Karpas-422 (cell line): ENCODE measurements around the gene STAP2. TPM values are rescaled to one million over a fixed set of nuclear protein-coding genes. Genes with fewer than 3 reads are reported as not detected.

Experiments used
- DNase-seq: peaks from one replicate; pipeline ENCODE4 v3.0.0-alpha.2; 2015
- H2AFZ ChIP-seq: fragments of 200-600 bp; sonication (generic); 2 replicates; pipeline ENCODE4 v1.6.1; 2014; ENCODE audit warnings: antibody characterized with exemption, low read length, mixed read lengths
- H3K27ac ChIP-seq: fragments of 200-600 bp; sonication (generic); 2 replicates; pipeline ENCODE4 v1.5.1; 2014; ENCODE audit warnings: mild to moderate bottlenecking, low read length, moderate library complexity
- H3K27me3 ChIP-seq: fragments of 200-600 bp; sonication (generic); 2 replicates; pipeline ENCODE4 v1.6.1; 2014; ENCODE audit warnings: low read length, mixed read lengths
- H3K36me3 ChIP-seq: fragments of 200-600 bp; sonication (generic); 2 replicates; pipeline ENCODE4 v1.6.1; 2014; ENCODE audit warnings: low read length, mixed read lengths; ENCODE audit not compliant: insufficient read depth
- H3K4me1 ChIP-seq: fragments of 200-600 bp; sonication (generic); 2 replicates; pipeline ENCODE4 v1.6.1; 2014; ENCODE audit warnings: mild to moderate bottlenecking, low read length, mixed read lengths
- H3K4me2 ChIP-seq: fragments of 200-600 bp; sonication (generic); 2 replicates; pipeline ENCODE4 v1.6.1; 2014; ENCODE audit warnings: low read length, low read depth, mild to moderate bottlenecking; ENCODE audit not compliant: poor library complexity, severe bottlenecking
- H3K4me3 ChIP-seq: fragments of 200-600 bp; sonication (generic); 2 replicates; pipeline ENCODE4 v1.5.1; 2014; ENCODE audit warnings: mild to moderate bottlenecking, antibody characterized with exemption, low read length, mixed read lengths
- H3K79me2 ChIP-seq: fragments of 200-600 bp; sonication (generic); 2 replicates; pipeline ENCODE4 v1.6.1; 2014; ENCODE audit warnings: mild to moderate bottlenecking, low read length, mixed read lengths
- H3K9ac ChIP-seq: fragments of 200-600 bp; sonication (generic); 2 replicates; pipeline ENCODE4 v1.6.0; 2014; ENCODE audit warnings: low read length
- H3K9me2 ChIP-seq: fragments of 200-600 bp; sonication (generic), shearing (Covaris generic); replicated peaks from 2 replicates; pipeline ENCODE4 v1.6.0; 2014; ENCODE audit warnings: mild to moderate bottlenecking, low read length, moderate library complexity; ENCODE audit not compliant: insufficient read depth
- H3K9me3 ChIP-seq: fragments of 300-700, 200-600 bp; sonication (generic); 2 replicates; pipeline ENCODE4 v1.6.1; 2014; ENCODE audit warnings: low read length, mixed read lengths
- H4K20me1 ChIP-seq: fragments of 200-600 bp; sonication (generic); 2 replicates; pipeline ENCODE4 v1.6.1; 2014; ENCODE audit warnings: mild to moderate bottlenecking, antibody characterized with exemption, low read length, low read depth; ENCODE audit not compliant: insufficient read depth
- total RNA-seq: library from RNA; depleted of rRNA; stranded (reverse); fragments of >200 nt; shearing (Covaris generic); gene quantifications from 2 replicates; pipeline ENCODE4 v1.2.3, GENCODE V29; 2014; ENCODE audit warnings: low replicate concordance; rRNA removed

STAP2 gene
- 0.43 and 0.86 TPM in 2 replicates for total RNA-seq

GRCh38 chr19:4338441-4339355 lies at the start of gene STAP2:
Gene STAP2, minus strand, starts transcription at chr19:4338827. Its CDS starts 74 bp downstream, at chr19:4338753.
- no peak for DNase-seq
- no peaks in the 10 kb centered on the region for H3K9me3 ChIP-seq
- H3K9ac ChIP-seq = peak within 1 kb of the TSS; percentile 74
- H3K36me3 ChIP-seq = no peaks in the 10 kb centered on the region
- H3K27ac ChIP-seq = no peak within 1 kb of the TSS
- H3K79me2 ChIP-seq = no peaks in the 10 kb centered on the region; the same call in 1 of the 2 replicates
- no peaks in the 10 kb centered on the region for H4K20me1 ChIP-seq
- peaks cover 20% of the 10 kb centered on the region for H3K4me1 ChIP-seq
- peak within 1 kb of the TSS; percentile 96 for H2AFZ ChIP-seq
- no peaks in the 10 kb centered on the region for H3K27me3 ChIP-seq
- no peaks in the 10 kb centered on the region for H3K9me2 ChIP-seq
- peak within 1 kb of the TSS; percentile 77 for H3K4me2 ChIP-seq
- H3K4me3 ChIP-seq = peak within 1 kb of the TSS; percentile 64

- no peak for DNase-seq
- Histone ChIP-seq H3K4me3 (no peak overlapping the region), H3K9me3 (no peaks in the 10 kb centered on the region), H3K79me2 (peaks cover 12% of the 10 kb centered on the region), H2AFZ (no peak overlapping the region), H3K9me2 (no peaks in the 10 kb centered on the region), H3K27ac (no peak overlapping the region), H3K4me1 (peaks cover 5% of the 10 kb centered on the region; the same call in 1 of the 2 replicates), H3K27me3 (no peaks in the 10 kb centered on the region), H3K9ac (no peak overlapping the region), H4K20me1 (peaks cover 43% of the 10 kb centered on the region), H3K4me2 (no peak overlapping the region), H3K36me3 (no peaks in the 10 kb centered on the region)
Observed at GRCh38 chr19:4386041-4386782, 47.6 kb upstream of the STAP2 start.

- H3K79me2 ChIP-seq = peaks cover 5% of the 10 kb centered on the region
- no peak overlapping the region for H3K9ac ChIP-seq
Observed at GRCh38 chr19:4385291-4386040, 46.8 kb upstream of the STAP2 start.

GRCh38 chr19:4380254-4380727 lies 41.7 kb upstream of the STAP2 start:
- H3K4me3 ChIP-seq = peak overlapping the region; percentile 58
- H3K9me2 ChIP-seq = no peaks in the 10 kb centered on the region
- no peaks in the 10 kb centered on the region for H3K27me3 ChIP-seq
- peaks cover 53% of the 10 kb centered on the region for H4K20me1 ChIP-seq
- peaks cover 54% of the 10 kb centered on the region for H3K4me1 ChIP-seq
- H3K27ac ChIP-seq = no peak overlapping the region
- H3K9me3 ChIP-seq = no peaks in the 10 kb centered on the region
- no peaks in the 10 kb centered on the region for H3K36me3 ChIP-seq
- no peak overlapping the region for H2AFZ ChIP-seq
- DNase-seq = peak; percentile 66
- H3K4me2 ChIP-seq = peak overlapping the region; percentile 70
- peak overlapping the region; percentile 53 for H3K9ac ChIP-seq
- H3K79me2 ChIP-seq = peaks cover 6% of the 10 kb centered on the region; the same call in 1 of the 2 replicates

More at GRCh38 chr19:4385291-4386040, 46.8 kb upstream of the STAP2 start:
- H4K20me1 ChIP-seq = peaks cover 39% of the 10 kb centered on the region
- no peak overlapping the region for H3K4me3 ChIP-seq
- H3K36me3 ChIP-seq = no peaks in the 10 kb centered on the region
- H3K4me2 ChIP-seq = no peak overlapping the region
- no peaks in the 10 kb centered on the region for H3K27me3 ChIP-seq
- H3K9me2 ChIP-seq = no peaks in the 10 kb centered on the region
- no peak for DNase-seq
- no peaks in the 10 kb centered on the region for H3K9me3 ChIP-seq
- H3K27ac ChIP-seq = no peak overlapping the region
- H3K4me1 ChIP-seq = peaks cover 12% of the 10 kb centered on the region
- no peak overlapping the region for H2AFZ ChIP-seq

- no peaks in the 10 kb centered on the region for H3K27me3 ChIP-seq
- H3K9me2 ChIP-seq = no peaks in the 10 kb centered on the region
- DNase-seq = peak; percentile 73
- peaks cover 59% of the 10 kb centered on the region for H4K20me1 ChIP-seq
- no peak overlapping the region for H3K27ac ChIP-seq
- H3K9me3 ChIP-seq = no peaks in the 10 kb centered on the region
- H3K9ac ChIP-seq = peak overlapping the region; percentile 53
- no peaks in the 10 kb centered on the region for H3K36me3 ChIP-seq
- H3K79me2 ChIP-seq = peaks cover 12% of the 10 kb centered on the region
- H3K4me3 ChIP-seq = peak overlapping the region; percentile 58
- H2AFZ ChIP-seq = no peak overlapping the region
- H3K4me1 ChIP-seq = peaks cover 61% of the 10 kb centered on the region
- H3K4me2 ChIP-seq = peak overlapping the region; percentile 70
Observed at GRCh38 chr19:4379383-4380253, 41.0 kb upstream of the STAP2 start.

GRCh38 chr19:4378886-4379285 lies 40.3 kb upstream of the STAP2 start:
- Histone ChIP-seq H4K20me1 (peaks cover 62% of the 10 kb centered on the region), H2AFZ (no peak overlapping the region), H3K36me3 (no peaks in the 10 kb centered on the region), H3K9me3 (no peaks in the 10 kb centered on the region), H3K79me2 (peaks cover 19% of the 10 kb centered on the region), H3K4me3 (no peak overlapping the region), H3K27me3 (no peaks in the 10 kb centered on the region), H3K4me2 (peak overlapping the region; percentile 70), H3K27ac (no peak overlapping the region), H3K4me1 (peaks cover 68% of the 10 kb centered on the region), H3K9ac (no peak overlapping the region), H3K9me2 (no peaks in the 10 kb centered on the region)
- DNase-seq = no peak
